Endothelial cell of umbilical vein (primary cell): ENCODE measurements around the gene NUP214. TPM values are rescaled to one million over a fixed set of nuclear protein-coding genes. Genes with fewer than 3 reads are reported as not detected.

Source experiments
- BruUV-seq: library from RNA; stranded (reverse); fragments of 400-500 nt; replicated peaks from 2 replicates; lab custom pipeline; 2021; lab: Mats Ljungman, UMichigan
- CTCF ChIA-PET: fragments of 300-600, 350-600 bp; sonication (Branson Sonifier 250); formaldehyde crosslinking; loops from one replicate; lab custom pipeline; 2021; ENCODE audit warnings: antibody characterized with exemption, inconsistent platforms; lab: Charles Lee
- POLR2A ChIA-PET: fragments of 300-600, 350-600 bp; sonication (Branson Sonifier 250); formaldehyde crosslinking; loops from one replicate; lab custom pipeline; 2021; ENCODE audit warnings: antibody characterized with exemption, inconsistent platforms; lab: Charles Lee
- DNase-seq: peaks from one replicate; pipeline ENCODE4 v3.0.0-alpha.2; 2011; ENCODE audit warnings: low read depth, low spot score
- FAIRE-seq: peaks from 2 replicates; lab custom pipeline; 2011; peaks lifted over from hg19 to GRCh38; lab: Jason Lieb, UNC
- H2AFZ ChIP-seq: 2 replicates; pipeline ENCODE4 v1.6.0; 2012; ENCODE audit warnings: low read depth, low read length, control low read depth, inconsistent platforms
- H3K27ac ChIP-seq: 2 replicates; pipeline ENCODE4 v1.5.1; 2011; ENCODE audit warnings: low read depth, mild to moderate bottlenecking, control low read depth, low read length, moderate library complexity; ENCODE audit not compliant: insufficient read depth
- H3K27me3 ChIP-seq, 2 experiments: 2 replicates each; pipeline versions ENCODE4 v1.6.0 to v1.6.1; 2011; ENCODE audit warnings: low read length in 2 of 2, mixed read lengths in 1 of 2; ENCODE audit not compliant: control insufficient read depth in 2 of 2, insufficient read depth in 2 of 2
- H3K36me3 ChIP-seq, 2 experiments: 2 replicates in 1 of 2; 3 replicates in 1 of 2; pipeline ENCODE4 v1.5.1; 2011; ENCODE audit warnings: low read length in 2 of 2, mild to moderate bottlenecking in 1 of 2, moderate library complexity in 1 of 2; ENCODE audit not compliant: control insufficient read depth in 2 of 2, insufficient read depth in 2 of 2; ENCODE audit errors: extremely low read depth in 1 of 2
- H3K4me1 ChIP-seq: 3 replicates; pipeline ENCODE4 v1.5.1; 2011; ENCODE audit warnings: mild to moderate bottlenecking, low read length; ENCODE audit not compliant: control insufficient read depth, insufficient read depth; ENCODE audit errors: extremely low read depth
- H3K4me2 ChIP-seq: 2 replicates; pipeline ENCODE4 v1.6.1; 2011; ENCODE audit warnings: low read length, control low read depth, mixed read lengths; ENCODE audit not compliant: insufficient read depth
- H3K4me3 ChIP-seq, 3 experiments: fragments of 200-600 bp in 1 of 3; sonication (generic), shearing (Covaris generic) in 1 of 3; replicated peaks in 1 of 3; 2 replicates each; pipeline ENCODE4 v1.5.1; 2011 to 2016; ENCODE audit warnings: control low read depth in 3 of 3, low read length in 3 of 3, mild to moderate bottlenecking in 2 of 3, inconsistent platforms in 1 of 3, low read depth in 1 of 3, moderate library complexity in 1 of 3; ENCODE audit not compliant: insufficient read depth in 1 of 3
- H3K79me2 ChIP-seq: 2 replicates; pipeline ENCODE4 v1.6.0; 2012; ENCODE audit warnings: low read length, inconsistent platforms; ENCODE audit not compliant: control insufficient read depth, insufficient read depth
- H3K9ac ChIP-seq: replicated peaks from 2 replicates; pipeline ENCODE3; 2011; ENCODE audit warnings: low read length, control low read depth; ENCODE audit not compliant: insufficient read depth; ENCODE audit errors: extremely low read depth
- H3K9me1 ChIP-seq: replicated peaks from 3 replicates; pipeline ENCODE4 v1.6.0; 2011; ENCODE audit warnings: mild to moderate bottlenecking, low read length; ENCODE audit not compliant: control insufficient read depth, insufficient read depth; ENCODE audit errors: extremely low read depth
- H3K9me3 ChIP-seq: replicated peaks from 2 replicates; pipeline ENCODE4 v1.5.1; 2012; ENCODE audit warnings: low read length, inconsistent platforms; ENCODE audit not compliant: control insufficient read depth, insufficient read depth
- H4K20me1 ChIP-seq: replicated peaks from 2 replicates; pipeline ENCODE3; 2011; ENCODE audit warnings: mild to moderate bottlenecking, low read length; ENCODE audit not compliant: control insufficient read depth, insufficient read depth; ENCODE audit errors: extremely low read depth
- EZH2 ChIP-seq: IDR thresholded peaks from 2 replicates; pipeline ENCODE4 v1.6.1; 2012; ENCODE audit warnings: borderline replicate concordance, low read depth, mild to moderate bottlenecking, moderate library complexity, low read length, inconsistent platforms; ENCODE audit not compliant: severe bottlenecking
- FOS ChIP-seq: IDR thresholded peaks from 2 replicates; pipeline ENCODE4 v1.6.1; 2011; ENCODE audit warnings: mild to moderate bottlenecking, low read length, moderate library complexity, borderline replicate concordance; ENCODE audit not compliant: insufficient read depth
- GATA2 ChIP-seq: IDR thresholded peaks from 2 replicates; pipeline ENCODE4 v1.7.0; 2011; ENCODE audit warnings: low read depth, mild to moderate bottlenecking, moderate library complexity, mixed read lengths, low read length; ENCODE audit not compliant: insufficient read length, insufficient read depth
- JUN ChIP-seq: IDR thresholded peaks from 2 replicates; pipeline ENCODE4 v1.6.1; 2011; ENCODE audit warnings: borderline replicate concordance, low read depth; ENCODE audit not compliant: insufficient read length, insufficient read depth
- MYC ChIP-seq: IDR thresholded peaks from one replicate; pipeline ENCODE4 v1.6.1; 2011; ENCODE audit warnings: mild to moderate bottlenecking, low read depth, low read length
- POLR2A ChIP-seq: IDR thresholded peaks from 2 replicates; pipeline ENCODE4 v1.6.1; 2012; ENCODE audit warnings: low read depth, mild to moderate bottlenecking, control low read depth, low read length
- POLR2AphosphoS5 ChIP-seq: IDR thresholded peaks from 2 replicates; pipeline ENCODE4 v1.6.1; 2012; ENCODE audit warnings: low read depth, mild to moderate bottlenecking, control low read depth, low read length, moderate library complexity; ENCODE audit not compliant: insufficient read depth
- dilution Hi-C: fragments of 300-500 bp; cut with MboI; formaldehyde crosslinking; loops from one replicate; pipeline ENCODE4 v1.15.0; 2019; ENCODE audit warnings: low sequenced_read_pairs; ENCODE audit not compliant: extremely low pct_ligation_motif_present
- intact Hi-C: fragments of 100-400 bp; cut with micrococcal nuclease; formaldehyde crosslinking; loops from one replicate; pipeline ENCODE4 v1.10.0; 2022
- polyA plus RNA-seq, 4 experiments: library from polyadenylated mRNA; depleted of rRNA in 3 of 4; stranded (reverse) in 3 of 4; unstranded in 1 of 4; fragments of >200 nt; gene quantifications; 2 replicates each; pipeline versions ENCODE4 v1.2.1 to v1.2.3, GENCODE V29; 2011 to 2012; ENCODE audit warnings: missing spikeins in 1 of 4
- total RNA-seq: library from RNA; stranded (reverse); gene quantifications from 2 replicates; pipeline ENCODE4 v1.2.3, GENCODE V29; 2021
- TF ChIP-seq, protein P1 (sequence below), 2 donors: IDR thresholded peaks; 1 replicate in 1 of 2; 2 replicates in 1 of 2; pipeline ENCODE4 v1.5.1; 2011; ENCODE audit warnings: low read length in 2 of 2, mild to moderate bottlenecking in 2 of 2, moderate library complexity in 2 of 2, control low read depth in 1 of 2, inconsistent platforms in 1 of 2, low read depth in 1 of 2; ENCODE audit not compliant: insufficient read depth in 1 of 2; ENCODE audit errors: extremely low read depth in 1 of 2
- TF ChIP-seq, protein P2 (sequence below): IDR thresholded peaks from 2 replicates; pipeline ENCODE4 v1.6.1; 2011; ENCODE audit not compliant: insufficient read depth, insufficient read length

The NUP214 gene
- total and polyA plus RNA-seq, 2 donors (not counting 3 experiments of a cell fraction or from before 2014, with no cell fraction given), result 28.7 to 65.9 TPM

- intact Hi-C loops (no loop called here), dilution Hi-C loops (no loop called here)
- H3K9me1 ChIP-seq, result no peaks in the 10 kb centered on the region
- no peak overlapping the region for H3K4me2 ChIP-seq
- H3K4me3 ChIP-seq, result no peak overlapping the region
- no peak overlapping the region for H2AFZ ChIP-seq
- no peak overlapping the region for H3K9ac ChIP-seq
- H4K20me1 ChIP-seq, result no peaks in the 10 kb centered on the region
- H3K27me3 ChIP-seq, result peaks cover 17 to 20% of the 10 kb centered on the region in 2 experiments
- DNase-seq (no peak), FAIRE-seq (no peak)
- BruUV-seq, result no TSS peak
- peaks cover 0 to 2% of the 10 kb centered on the region in 2 experiments for H3K36me3 ChIP-seq
- TF ChIP-seq, protein P1, sequence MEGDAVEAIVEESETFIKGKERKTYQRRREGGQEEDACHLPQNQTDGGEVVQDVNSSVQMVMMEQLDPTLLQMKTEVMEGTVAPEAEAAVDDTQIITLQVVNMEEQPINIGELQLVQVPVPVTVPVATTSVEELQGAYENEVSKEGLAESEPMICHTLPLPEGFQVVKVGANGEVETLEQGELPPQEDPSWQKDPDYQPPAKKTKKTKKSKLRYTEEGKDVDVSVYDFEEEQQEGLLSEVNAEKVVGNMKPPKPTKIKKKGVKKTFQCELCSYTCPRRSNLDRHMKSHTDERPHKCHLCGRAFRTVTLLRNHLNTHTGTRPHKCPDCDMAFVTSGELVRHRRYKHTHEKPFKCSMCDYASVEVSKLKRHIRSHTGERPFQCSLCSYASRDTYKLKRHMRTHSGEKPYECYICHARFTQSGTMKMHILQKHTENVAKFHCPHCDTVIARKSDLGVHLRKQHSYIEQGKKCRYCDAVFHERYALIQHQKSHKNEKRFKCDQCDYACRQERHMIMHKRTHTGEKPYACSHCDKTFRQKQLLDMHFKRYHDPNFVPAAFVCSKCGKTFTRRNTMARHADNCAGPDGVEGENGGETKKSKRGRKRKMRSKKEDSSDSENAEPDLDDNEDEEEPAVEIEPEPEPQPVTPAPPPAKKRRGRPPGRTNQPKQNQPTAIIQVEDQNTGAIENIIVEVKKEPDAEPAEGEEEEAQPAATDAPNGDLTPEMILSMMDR (IDR thresholded peaks at IDR 0.05; ENCODE audit: extremely low read depth in 1 of 2, insufficient read depth in 1 of 2, low read depth in 1 of 2, low read length in 2 of 2), result no peak
- TF ChIP-seq JUN (no peak), MYC (no peak), FOS (no peak), POLR2A (no peak), GATA2 (no peak), POLR2AphosphoS5 (no peak), EZH2 (no peak)
- TF ChIP-seq, protein P2, sequence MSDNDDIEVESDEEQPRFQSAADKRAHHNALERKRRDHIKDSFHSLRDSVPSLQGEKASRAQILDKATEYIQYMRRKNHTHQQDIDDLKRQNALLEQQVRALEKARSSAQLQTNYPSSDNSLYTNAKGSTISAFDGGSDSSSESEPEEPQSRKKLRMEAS, result no peak
- H3K79me2 ChIP-seq, result peaks cover 26% of the 10 kb centered on the region
- H3K9me3 ChIP-seq, result no peaks in the 10 kb centered on the region
- POLR2A ChIA-PET, result no interaction called here
- CTCF ChIA-PET, result interaction anchor here (0.6 to 2.8 kb wide), 2 partner anchors 58 to 73 kb away, joined by 3 to 11 read pairs; no protein-coding TSS in a partner anchor
- no peak overlapping the region for H3K27ac ChIP-seq
- peaks cover 24% of the 10 kb centered on the region for H3K4me1 ChIP-seq
Observed at GRCh38 chr9:131278702-131279111, 153.3 kb downstream of the NUP214 start.
